K562 (cell line): ENCODE results near the gene ARPC4. TPM values are rescaled to one million over a fixed set of nuclear protein-coding genes. Genes with fewer than 3 reads are reported as not detected.

Source experiments
- BRCA1 ChIP-seq, 2 experiments: fragments of 450-650 bp in 1 of 2; sonication (generic) in 1 of 2; formaldehyde crosslinking in 1 of 2; IDR thresholded peaks; 2 replicates each; pipeline versions ENCODE4 v1.5.0 to v1.6.1; 2017 to 2020; ENCODE audit warnings: mild to moderate bottlenecking in 1 of 2, missing genetic modification reagents in 1 of 2
- GABPB2 ChIP-seq: fragments of 250-450 bp; sonication (Bioruptor Pico); conservative IDR thresholded peaks from 2 replicates; pipeline ENCODE4 v1.5.1; 2021; ENCODE audit warnings: mild to moderate bottlenecking
- HEY1 ChIP-seq: fragments of 250-450 bp; sonication (Bioruptor Pico); IDR thresholded peaks from 2 replicates; pipeline ENCODE4 v1.5.0; 2020; ENCODE audit warnings: mild to moderate bottlenecking, moderate library complexity, borderline replicate concordance
- MAZ ChIP-seq, 2 experiments: fragments of 450-650 bp in 1 of 2; sonication (generic) in 1 of 2; formaldehyde crosslinking; IDR thresholded peaks in 1 of 2; conservative IDR thresholded peaks in 1 of 2; 2 replicates each; pipeline versions ENCODE4 v1.4.0 to v1.5.0; 2020; ENCODE audit warnings: mild to moderate bottlenecking in 1 of 2, missing genetic modification reagents in 1 of 2
- MTA3 ChIP-seq: fragments of 450-650 bp; formaldehyde crosslinking; IDR thresholded peaks from 2 replicates; pipeline ENCODE4 v1.6.1; 2017; ENCODE audit warnings: mild to moderate bottlenecking, borderline replicate concordance
- SMAD2 ChIP-seq: fragments of 150-350 bp; IDR thresholded peaks from 2 replicates; pipeline ENCODE4 v1.6.1; 2014; ENCODE audit warnings: low read depth, mild to moderate bottlenecking, low read length
- TAF1 ChIP-seq: IDR thresholded peaks from 2 replicates; pipeline ENCODE4 v1.6.1; 2011; ENCODE audit warnings: mild to moderate bottlenecking, low read length, moderate library complexity; ENCODE audit not compliant: insufficient read depth, control insufficient read depth, severe bottlenecking; ENCODE audit errors: extremely low read depth
- ZNF239 ChIP-seq: fragments of 250-450 bp; sonication (Bioruptor Pico); IDR thresholded peaks from 2 replicates; pipeline ENCODE4 v1.4.0; 2020; ENCODE audit warnings: mild to moderate bottlenecking
- ZSCAN29 ChIP-seq: fragments of 450-650 bp; IDR thresholded peaks from 2 replicates; pipeline ENCODE4 v1.6.1; 2017
- polyA plus RNA-seq, 8 experiments: library from polyadenylated mRNA; depleted of rRNA in 4 of 8; stranded (reverse) in 5 of 8; unstranded in 3 of 8; fragments of >200 nt; fragmentation: Nextera tagmentation in 2 of 8; fragmentation: Illumina TruSeq in 1 of 8; extraction: Ambion mirVana in 2 of 8; extraction: Trizol in 1 of 8; gene quantifications; 2 replicates each; pipeline versions ENCODE4 v1.2.1 to v1.2.3, GENCODE V29; 2011 to 2014; ENCODE audit warnings: inconsistent platforms in 1 of 8, missing spikeins in 1 of 8
- total RNA-seq, 7 experiments: library from RNA; depleted of rRNA in 6 of 7; stranded (reverse); fragments of >200 nt in 6 of 7; fragmentation: Illumina TruSeq in 2 of 7; extraction: Trizol in 2 of 7; gene quantifications; 2 replicates each; pipeline versions ENCODE4 v1.2.1 to v1.2.3, GENCODE V29; 2011 to 2021; ENCODE audit warnings: low replicate concordance in 1 of 7
- TF ChIP-seq, protein P1 (sequence below): sonication (generic); formaldehyde crosslinking; IDR thresholded peaks from 2 replicates; pipeline ENCODE4 v1.8.1; 2023; ENCODE audit warnings: mild to moderate bottlenecking, missing genetic modification reagents, moderate library complexity
- TF ChIP-seq, protein P2 (sequence below): fragments of 150-350 bp; conservative IDR thresholded peaks from 2 replicates; pipeline ENCODE4 v1.6.1; 2014; ENCODE audit warnings: low read length
- TF ChIP-seq, protein P3 (sequence below): sonication (generic); formaldehyde crosslinking; IDR thresholded peaks from 2 replicates; pipeline ENCODE4 v1.9.0; 2022; ENCODE audit warnings: mild to moderate bottlenecking, missing genetic modification reagents
- TF ChIP-seq, protein P4 (sequence below), 2 experiments: IDR thresholded peaks; 2 replicates each; pipeline ENCODE4 v1.6.1; 2011; ENCODE audit warnings: borderline replicate concordance in 1 of 2, control low read depth in 1 of 2, low read depth in 1 of 2, low read length in 1 of 2, mild to moderate bottlenecking in 1 of 2, mixed read lengths in 1 of 2, moderate library complexity in 1 of 2; ENCODE audit not compliant: insufficient read depth in 1 of 2, insufficient read length in 1 of 2, poor library complexity in 1 of 2, severe bottlenecking in 1 of 2; ENCODE audit errors: extremely low read depth in 1 of 2
- TF ChIP-seq, protein P5 (sequence below): sonication (generic); IDR thresholded peaks from 2 replicates; pipeline ENCODE4 v1.6.1; 2016
- TF ChIP-seq, protein P6 (sequence below), 2 experiments: fragments of 250-450 bp in 1 of 2; fragments of 450-650 bp in 1 of 2; sonication (Bioruptor Pico) in 1 of 2; IDR thresholded peaks; 2 replicates each; pipeline versions ENCODE4 v1.6.1 to v1.8.0; 2016 to 2021; ENCODE audit warnings: mild to moderate bottlenecking in 2 of 2, moderate library complexity in 2 of 2, missing compliant biosample characterization in 1 of 2, missing genetic modification characterization in 1 of 2

ARPC4 gene
- total and polyA plus RNA-seq, 9 of the 15 experiments (the other 6 are each of a cell fraction or from before 2014, with no cell fraction given) = 20.1 to 153 (median 119) TPM

DNA sequence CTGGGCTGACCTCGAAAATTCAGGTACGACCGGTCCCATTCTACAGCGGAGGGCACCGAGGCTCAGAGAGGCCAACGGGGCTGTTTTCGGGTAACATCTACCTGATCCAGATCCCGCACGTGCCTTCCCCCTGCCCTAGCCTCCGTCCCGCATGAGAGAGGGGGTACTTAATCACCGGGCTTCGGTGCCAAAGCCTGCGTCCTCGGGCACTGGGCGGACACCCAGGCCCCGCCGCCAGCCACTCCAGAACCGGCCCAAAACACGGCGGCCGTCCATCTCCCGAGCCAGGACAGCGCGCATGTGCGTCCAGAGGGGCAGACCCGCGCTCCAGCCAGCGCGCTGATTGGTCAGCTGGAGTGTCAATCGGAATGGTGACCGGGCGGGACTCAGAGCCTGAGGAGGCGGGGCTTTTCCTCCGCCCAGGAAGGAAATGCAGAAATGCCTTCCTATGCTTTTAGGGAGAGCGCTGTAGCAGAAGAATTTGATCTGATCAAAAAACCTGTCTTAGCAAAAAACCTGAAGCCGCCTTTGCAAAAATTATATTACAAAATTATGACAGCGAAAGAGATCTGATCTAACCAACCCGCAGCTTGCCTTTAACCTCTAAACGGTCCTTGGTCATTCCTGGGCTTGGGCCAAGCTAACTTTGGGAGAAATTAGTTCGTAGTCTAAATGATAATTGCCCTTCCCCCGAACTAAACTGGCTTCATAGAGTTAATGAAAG lies 51.0 kb downstream of the ARPC4 start, which contains the start of gene RPUSD3 (continued):
- TF ChIP-seq, protein P1, sequence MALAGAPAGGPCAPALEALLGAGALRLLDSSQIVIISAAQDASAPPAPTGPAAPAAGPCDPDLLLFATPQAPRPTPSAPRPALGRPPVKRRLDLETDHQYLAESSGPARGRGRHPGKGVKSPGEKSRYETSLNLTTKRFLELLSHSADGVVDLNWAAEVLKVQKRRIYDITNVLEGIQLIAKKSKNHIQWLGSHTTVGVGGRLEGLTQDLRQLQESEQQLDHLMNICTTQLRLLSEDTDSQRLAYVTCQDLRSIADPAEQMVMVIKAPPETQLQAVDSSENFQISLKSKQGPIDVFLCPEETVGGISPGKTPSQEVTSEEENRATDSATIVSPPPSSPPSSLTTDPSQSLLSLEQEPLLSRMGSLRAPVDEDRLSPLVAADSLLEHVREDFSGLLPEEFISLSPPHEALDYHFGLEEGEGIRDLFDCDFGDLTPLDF = peak; percentile 49
- no peak; the same call in 1 of the 2 replicates for TF ChIP-seq GABPB2
- TF ChIP-seq ZNF239 = no peak
- TF ChIP-seq, protein P2, sequence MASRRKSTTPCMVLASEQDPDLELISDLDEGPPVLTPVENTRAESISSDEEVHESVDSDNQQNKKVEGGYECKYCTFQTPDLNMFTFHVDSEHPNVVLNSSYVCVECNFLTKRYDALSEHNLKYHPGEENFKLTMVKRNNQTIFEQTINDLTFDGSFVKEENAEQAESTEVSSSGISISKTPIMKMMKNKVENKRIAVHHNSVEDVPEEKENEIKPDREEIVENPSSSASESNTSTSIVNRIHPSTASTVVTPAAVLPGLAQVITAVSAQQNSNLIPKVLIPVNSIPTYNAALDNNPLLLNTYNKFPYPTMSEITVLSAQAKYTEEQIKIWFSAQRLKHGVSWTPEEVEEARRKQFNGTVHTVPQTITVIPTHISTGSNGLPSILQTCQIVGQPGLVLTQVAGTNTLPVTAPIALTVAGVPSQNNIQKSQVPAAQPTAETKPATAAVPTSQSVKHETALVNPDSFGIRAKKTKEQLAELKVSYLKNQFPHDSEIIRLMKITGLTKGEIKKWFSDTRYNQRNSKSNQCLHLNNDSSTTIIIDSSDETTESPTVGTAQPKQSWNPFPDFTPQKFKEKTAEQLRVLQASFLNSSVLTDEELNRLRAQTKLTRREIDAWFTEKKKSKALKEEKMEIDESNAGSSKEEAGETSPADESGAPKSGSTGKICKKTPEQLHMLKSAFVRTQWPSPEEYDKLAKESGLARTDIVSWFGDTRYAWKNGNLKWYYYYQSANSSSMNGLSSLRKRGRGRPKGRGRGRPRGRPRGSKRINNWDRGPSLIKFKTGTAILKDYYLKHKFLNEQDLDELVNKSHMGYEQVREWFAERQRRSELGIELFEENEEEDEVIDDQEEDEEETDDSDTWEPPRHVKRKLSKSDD = 0 out of 2 replicates have a peak, but pooled peaks have one; percentile 34
- TF ChIP-seq MTA3 = peak; percentile 88; the same call in 1 of the 2 replicates
- TF ChIP-seq, protein P3, sequence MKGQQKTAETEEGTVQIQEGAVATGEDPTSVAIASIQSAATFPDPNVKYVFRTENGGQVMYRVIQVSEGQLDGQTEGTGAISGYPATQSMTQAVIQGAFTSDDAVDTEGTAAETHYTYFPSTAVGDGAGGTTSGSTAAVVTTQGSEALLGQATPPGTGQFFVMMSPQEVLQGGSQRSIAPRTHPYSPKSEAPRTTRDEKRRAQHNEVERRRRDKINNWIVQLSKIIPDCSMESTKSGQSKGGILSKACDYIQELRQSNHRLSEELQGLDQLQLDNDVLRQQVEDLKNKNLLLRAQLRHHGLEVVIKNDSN (CRISPR knock-in tag) = peak; percentile 69
- TF ChIP-seq HEY1 (CRISPR knock-in tag) = no peak
- TF ChIP-seq MAZ (CRISPR knock-in tag; conservative IDR thresholded peaks at IDR 0.05 in 1 of 2, IDR thresholded peaks at IDR 0.05 in 1 of 2) = peak; percentile 67 to 86
- TF ChIP-seq, protein P4, sequence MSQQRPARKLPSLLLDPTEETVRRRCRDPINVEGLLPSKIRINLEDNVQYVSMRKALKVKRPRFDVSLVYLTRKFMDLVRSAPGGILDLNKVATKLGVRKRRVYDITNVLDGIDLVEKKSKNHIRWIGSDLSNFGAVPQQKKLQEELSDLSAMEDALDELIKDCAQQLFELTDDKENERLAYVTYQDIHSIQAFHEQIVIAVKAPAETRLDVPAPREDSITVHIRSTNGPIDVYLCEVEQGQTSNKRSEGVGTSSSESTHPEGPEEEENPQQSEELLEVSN (IDR thresholded peaks at IDR 0.05; ENCODE audit: borderline replicate concordance in 1 of 2, extremely low read depth in 1 of 2, insufficient read depth in 1 of 2, insufficient read length in 1 of 2, low read depth in 1 of 2, low read length in 1 of 2, poor library complexity in 1 of 2, severe bottlenecking in 1 of 2) = peak in 1 of 2 experiments; percentile 71
- no peak for TF ChIP-seq ZSCAN29
- TF ChIP-seq, protein P5, sequence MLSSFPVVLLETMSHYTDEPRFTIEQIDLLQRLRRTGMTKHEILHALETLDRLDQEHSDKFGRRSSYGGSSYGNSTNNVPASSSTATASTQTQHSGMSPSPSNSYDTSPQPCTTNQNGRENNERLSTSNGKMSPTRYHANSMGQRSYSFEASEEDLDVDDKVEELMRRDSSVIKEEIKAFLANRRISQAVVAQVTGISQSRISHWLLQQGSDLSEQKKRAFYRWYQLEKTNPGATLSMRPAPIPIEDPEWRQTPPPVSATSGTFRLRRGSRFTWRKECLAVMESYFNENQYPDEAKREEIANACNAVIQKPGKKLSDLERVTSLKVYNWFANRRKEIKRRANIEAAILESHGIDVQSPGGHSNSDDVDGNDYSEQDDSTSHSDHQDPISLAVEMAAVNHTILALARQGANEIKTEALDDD = no peak; the same call in 1 of the 2 replicates
- no peak for TF ChIP-seq BRCA1 (IDR thresholded peaks at IDR 0.05)
- TF ChIP-seq BRCA1 (CRISPR knock-in tag; IDR thresholded peaks at IDR 0.05) = no peak
- TF ChIP-seq TAF1 = peak; percentile 91
- no peak for TF ChIP-seq SMAD2
- TF ChIP-seq, protein P6, sequence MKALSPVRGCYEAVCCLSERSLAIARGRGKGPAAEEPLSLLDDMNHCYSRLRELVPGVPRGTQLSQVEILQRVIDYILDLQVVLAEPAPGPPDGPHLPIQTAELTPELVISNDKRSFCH (CRISPR knock-in tag; IDR thresholded peaks at IDR 0.05) = no peak
- TF ChIP-seq, protein P6 (tag; IDR thresholded peaks at IDR 0.05) = peak; percentile 54; the same call in 1 of the 2 replicates
